ENCODE measurements around the gene THEMIS2. TPM values are rescaled to one million over a fixed set of nuclear protein-coding genes. Genes with fewer than 3 reads are reported as not detected.

Gene THEMIS2
- total and polyA plus RNA-seq, 10 of the 15 experiments (the other 5 are each of a cell fraction or from before 2014, with no cell fraction given): 9.1 to 114 (median 38.3) TPM

GRCh38 chr1:27864264-27864895, 8.0 kb upstream of the THEMIS2 start (continued):
- TF ChIP-seq E2F4 (IDR thresholded peaks at IDR 0.05; ENCODE audit: low read depth, low read length) (no peak), RAD51 (IDR thresholded peaks at IDR 0.05) (no peak), NRF1 (conservative IDR thresholded peaks at IDR 0.05; ENCODE audit: low read depth, low read length) (no peak), NR2C2 (IDR thresholded peaks at IDR 0.05; ENCODE audit: borderline replicate concordance, control insufficient read depth, insufficient read length, low read depth) (no peak), ETV6 (conservative IDR thresholded peaks at IDR 0.05 in 1 of 2, IDR thresholded peaks at IDR 0.05 in 1 of 2; ENCODE audit: borderline replicate concordance in 1 of 2, low read depth in 1 of 2) (0 out of 4 replicates have a peak, but pooled peaks of 1 of the 2 experiments have one; percentile 29), MYC (IDR thresholded peaks at IDR 0.05; ENCODE audit: insufficient read depth, insufficient read length, insufficient replicate concordance, low read length, severe bottlenecking) (no peak), HDAC2 (IDR thresholded peaks at IDR 0.05) (no peak), PBX3 (IDR thresholded peaks at IDR 0.05; ENCODE audit: insufficient replicate concordance, low read depth, low read length) (no peak), NR2C1 (IDR thresholded peaks at IDR 0.05) (no peak), HCFC1 (IDR thresholded peaks at IDR 0.05; ENCODE audit: low read length) (no peak), MLLT1 (IDR thresholded peaks at IDR 0.05) (no peak), RELB (IDR thresholded peaks at IDR 0.05; ENCODE audit: low read depth) (peak; percentile 57; the same call in 1 of the 2 replicates), YBX1 (IDR thresholded peaks at IDR 0.05) (no peak), FOS (IDR thresholded peaks at IDR 0.05; ENCODE audit: borderline replicate concordance, extremely low read depth, insufficient read length) (no peak), ZNF24 (IDR thresholded peaks at IDR 0.05) (no peak), RUNX3 (IDR thresholded peaks at IDR 0.05; ENCODE audit: low read length) (peak; percentile 37), SP1 (IDR thresholded peaks at IDR 0.05; ENCODE audit: low read depth, low read length) (no peak), CHD4 (IDR thresholded peaks at IDR 0.05) (no peak), ZNF274 (IDR thresholded peaks at IDR 0.05; ENCODE audit: insufficient read depth, insufficient read length) (no peak), CEBPB (IDR thresholded peaks at IDR 0.05; ENCODE audit: borderline replicate concordance in 1 of 2, low read depth in 2 of 2, low read length in 2 of 2) (no peak), LARP7 (IDR thresholded peaks at IDR 0.05) (no peak), NFYA (IDR thresholded peaks at IDR 0.05; ENCODE audit: borderline replicate concordance, low read depth, low read length) (no peak), POLR2AphosphoS2 (IDR thresholded peaks at IDR 0.05; ENCODE audit: low read depth, low read length) (no peak), TAF1 (IDR thresholded peaks at IDR 0.05; ENCODE audit: borderline replicate concordance, low read depth, low read length) (0 out of 2 replicates have a peak, but pooled peaks have one; percentile 9), POLR2AphosphoS5 (IDR thresholded peaks at IDR 0.05; ENCODE audit: low read length) (no peak)

All from GM12878 (cell line).